CD4-positive, alpha-beta memory T cell (primary cell): Measurements from ENCODE around the gene ETS1. TPM values are rescaled to one million over a fixed set of nuclear protein-coding genes. Genes with fewer than 3 reads are reported as not detected.
A peak's percentile ranks its signal among the peaks of the same experiment; 100 is the strongest.
"Not testable (repeated sequence)": the region's sequence is repeated elsewhere in the genome, so short reads cannot be mapped to it uniquely, and the experiment has no call there.

Source experiments
- CTCF ChIA-PET: fragments of 350-600 bp; sonication (Branson Sonifier 250); formaldehyde crosslinking; loops from one replicate; lab custom pipeline; 2021; ENCODE audit warnings: inconsistent platforms; ENCODE audit not compliant: partially characterized antibody; lab: Charles Lee
- POLR2A ChIA-PET: fragments of 350-600 bp; sonication (Branson Sonifier 250); formaldehyde crosslinking; loops from one replicate; lab custom pipeline; 2021; ENCODE audit not compliant: partially characterized antibody; lab: Charles Lee
- DNase-seq, 5 donors: peaks; one replicate each; pipeline versions ENCODE4 v3.0.0 to v3.0.0-alpha.2; 2020 to 2022; ENCODE audit warnings: mixed read lengths in 1 of 5
- H3K27ac ChIP-seq: one replicate; pipeline ENCODE4 v1.7.0; 2013; ENCODE audit warnings: low read depth, low read length
- H3K27me3 ChIP-seq: 2 replicates; pipeline ENCODE4 v1.7.0; 2013; ENCODE audit warnings: mild to moderate bottlenecking, low read length, moderate library complexity; ENCODE audit not compliant: insufficient read depth
- H3K36me3 ChIP-seq: 2 replicates; pipeline ENCODE4 v1.7.0; 2013; ENCODE audit warnings: mild to moderate bottlenecking, low read length, moderate library complexity; ENCODE audit not compliant: insufficient read depth
- H3K4me1 ChIP-seq: 2 replicates; pipeline ENCODE4 v1.7.0; 2013; ENCODE audit warnings: mild to moderate bottlenecking, low read length, moderate library complexity; ENCODE audit not compliant: insufficient read depth
- H3K4me3 ChIP-seq, 2 donors: one replicate each; pipeline ENCODE4 v1.7.0; 2013; ENCODE audit warnings: low read length in 2 of 2, mild to moderate bottlenecking in 1 of 2
- H3K9me3 ChIP-seq, 2 donors: one replicate each; pipeline ENCODE4 v1.7.0; 2013; ENCODE audit warnings: low read length in 2 of 2, control low read depth in 1 of 2; ENCODE audit not compliant: control insufficient read depth in 1 of 2
- H3K27ac Mint-ChIP-seq, 7 donors: one replicate each; pipeline ENCODE4 v1.8.0; 2020 to 2021; ENCODE audit warnings: mixed read lengths in 7 of 7, mild to moderate bottlenecking in 6 of 7, inconsistent platforms in 3 of 7, moderate library complexity in 3 of 7
- H3K27me3 Mint-ChIP-seq, 2 donors: one replicate each; pipeline ENCODE4 v1.8.0; 2020 to 2021; ENCODE audit warnings: mixed read lengths in 2 of 2
- H3K36me3 Mint-ChIP-seq, 2 donors: one replicate each; pipeline ENCODE4 v1.8.0; 2020 to 2021; ENCODE audit warnings: mixed read lengths in 2 of 2, inconsistent platforms in 1 of 2, mild to moderate bottlenecking in 1 of 2
- H3K4me1 Mint-ChIP-seq, 4 donors: one replicate each; pipeline ENCODE4 v1.8.0; 2020 to 2021; ENCODE audit warnings: mixed read lengths in 4 of 4, mild to moderate bottlenecking in 1 of 4
- H3K4me3 Mint-ChIP-seq, 8 donors: one replicate each; pipeline ENCODE4 v1.8.0; 2020 to 2021; ENCODE audit warnings: mixed read lengths in 8 of 8, mild to moderate bottlenecking in 7 of 8, moderate library complexity in 6 of 8, inconsistent platforms in 3 of 8
- H3K9me3 Mint-ChIP-seq, 8 donors: one replicate each; pipeline ENCODE4 v1.8.0; 2020 to 2021; ENCODE audit warnings: mixed read lengths in 8 of 8, mild to moderate bottlenecking in 5 of 8, inconsistent platforms in 3 of 8, moderate library complexity in 1 of 8
- intact Hi-C: fragments of 100-400 bp; cut with micrococcal nuclease; formaldehyde crosslinking; loops from one replicate; pipeline ENCODE4 v1.15.1; 2023
- polyA plus RNA-seq, 2 donors: library from polyadenylated mRNA; unstranded; fragments of 300-500 nt; fragmentation: Illumina TruSeq; gene quantifications; one replicate each; pipeline ENCODE4 v1.2.3, GENCODE V29; 2021
- total RNA-seq, 2 experiments: library from RNA; stranded (reverse); gene quantifications; one replicate each; pipeline ENCODE4 v1.2.3, GENCODE V29; 2021

ETS1 gene
- total and polyA plus RNA-seq, 4 experiments from 2014 or later = 435 to 761 (median 593) TPM

DNA sequence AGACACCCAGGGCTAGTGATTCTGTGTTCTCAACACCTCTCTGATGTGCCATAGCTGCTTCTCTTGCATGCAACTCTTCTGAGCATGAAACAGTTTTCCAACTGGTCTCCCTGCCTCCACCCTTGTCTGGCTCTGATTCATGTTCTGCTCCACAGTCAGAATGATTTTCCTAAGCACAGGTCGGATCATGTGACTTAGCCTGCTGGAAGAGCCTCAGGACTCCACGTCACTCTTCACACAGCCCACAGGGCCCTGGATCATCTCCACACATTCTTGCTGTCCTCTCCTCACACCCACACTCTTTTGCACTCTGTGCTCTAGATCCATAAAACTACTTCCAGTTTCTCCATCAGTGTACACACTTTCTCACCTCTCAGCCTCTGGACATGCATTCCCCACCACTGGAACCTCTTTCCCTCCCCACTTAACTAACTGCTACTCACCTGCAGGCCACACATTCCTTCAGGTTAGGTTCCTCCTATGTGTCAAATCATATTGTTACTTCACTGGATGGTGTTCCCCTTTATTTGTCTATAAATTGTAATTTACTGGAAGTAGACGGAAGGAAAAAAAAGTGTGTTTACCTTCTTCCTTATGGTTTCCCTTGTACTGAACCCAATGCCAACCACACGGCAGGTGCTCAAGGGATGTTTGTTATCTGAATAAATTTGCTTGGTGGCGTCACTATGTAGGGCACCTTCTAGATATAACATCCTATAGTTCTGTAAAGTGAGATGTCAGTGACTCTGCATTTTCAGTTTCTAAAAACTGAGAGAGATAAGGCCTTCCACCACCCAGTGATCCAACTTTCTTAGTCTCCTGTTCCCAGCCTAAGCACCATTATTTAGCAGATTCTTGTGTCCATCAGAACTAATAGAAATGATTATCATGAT, 133.7 kb downstream of the ETS1 start:
- H3K4me3 ChIP-seq = no peak overlapping the region
- peak overlapping the region in 6 of 8 donors; percentile 3 to 65 (median 12) for H3K4me3 Mint-ChIP-seq
- no peaks in the 10 kb centered on the region for H3K27me3 Mint-ChIP-seq
- CTCF ChIA-PET = no interaction called here
- peak in 3 of 5 donors; percentile 13 to 39 (median 35) for DNase-seq
- peaks cover 0 to 2% (median 0%) of the 10 kb centered on the region in 8 donors for H3K9me3 Mint-ChIP-seq
- H3K27ac ChIP-seq = peak overlapping the region; percentile 14
- H3K4me1 ChIP-seq = peaks cover 45% of the 10 kb centered on the region
- H3K4me1 Mint-ChIP-seq = peaks cover 46 to 69% (median 58%) of the 10 kb centered on the region in 4 donors
- H3K9me3 ChIP-seq = no peaks in the 10 kb centered on the region
- intact Hi-C loops = no loop called here
- POLR2A ChIA-PET = interaction anchor here (0.7 to 1.6 kb wide), 8 partner anchors 10 to 176 kb away, joined by 3 to 8 read pairs (median 4); no protein-coding TSS in a partner anchor
- H3K36me3 ChIP-seq = peaks cover 22% of the 10 kb centered on the region
- H3K27me3 ChIP-seq = no peaks in the 10 kb centered on the region
- peaks cover 37 to 38% of the 10 kb centered on the region in 2 donors for H3K36me3 Mint-ChIP-seq
- peak overlapping the region; percentile 23 to 97 (median 90) for H3K27ac Mint-ChIP-seq

DNA sequence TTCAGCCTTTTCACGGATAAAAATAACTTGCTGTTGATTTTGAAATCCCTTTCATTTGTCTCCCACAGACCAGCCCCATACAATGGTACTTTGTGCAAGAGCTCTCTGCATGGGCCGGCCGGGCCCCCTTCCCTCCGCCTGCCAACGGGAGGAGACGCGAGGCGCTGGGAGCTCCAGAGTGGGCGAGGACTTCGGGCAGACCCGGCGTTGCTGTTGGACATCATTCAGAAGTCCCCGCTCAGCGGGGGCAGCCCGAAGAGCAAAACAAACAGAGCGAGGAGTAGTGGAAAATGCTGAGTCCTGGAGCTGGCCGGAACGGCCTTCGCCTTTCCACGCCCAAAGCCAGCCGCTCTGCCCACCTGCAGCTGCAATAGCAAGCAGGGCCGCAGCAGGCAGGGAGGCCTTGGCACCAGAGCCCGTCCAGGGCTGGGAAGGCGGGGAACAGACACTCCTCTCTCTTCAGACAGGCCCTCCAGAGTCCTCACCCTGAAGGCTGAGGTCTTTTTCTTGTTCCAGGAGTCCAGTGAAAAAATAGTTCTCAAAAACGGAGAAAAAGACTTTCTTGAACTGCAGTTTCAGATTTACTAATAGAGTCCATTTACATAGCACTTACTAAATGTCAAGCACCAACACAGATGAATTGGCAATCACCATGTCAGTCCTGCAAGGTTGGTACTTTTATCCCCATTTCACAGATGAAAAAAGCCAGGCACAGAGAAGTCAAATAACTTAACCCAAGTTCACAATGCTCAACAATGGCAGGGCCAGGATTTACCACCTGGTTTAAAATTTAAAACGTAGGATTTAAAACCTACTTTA, 135.5 kb downstream of the ETS1 start:
- Mint-ChIP-seq H3K27me3 (no peaks in the 10 kb centered on the region), H3K36me3 (peaks cover 20 to 21% of the 10 kb centered on the region in 2 donors), H3K27ac (peak overlapping the region; percentile 12 to 97 (median 80)), H3K4me1 (peaks cover 46 to 62% (median 56%) of the 10 kb centered on the region in 4 donors), H3K4me3 (peak overlapping the region in 1 of 8 donors; percentile 3), H3K9me3 (peaks cover 0 to 4% (median 0%) of the 10 kb centered on the region in 8 donors)
- Histone ChIP-seq H3K27ac (no peak overlapping the region), H3K9me3 (no peaks in the 10 kb centered on the region), H3K4me1 (peaks cover 49% of the 10 kb centered on the region), H3K27me3 (no peaks in the 10 kb centered on the region), H3K36me3 (peaks cover 7% of the 10 kb centered on the region), H3K4me3 (no peak overlapping the region)
- ChIA-PET POLR2A (interaction anchor here (0.7 to 2.6 kb wide), 12 partner anchors 10 to 169 kb away, joined by 3 to 6 read pairs (median 3); no protein-coding TSS in a partner anchor), CTCF (no interaction called here)
- DNase-seq = no peak
- intact Hi-C loops = no loop called here

DNA sequence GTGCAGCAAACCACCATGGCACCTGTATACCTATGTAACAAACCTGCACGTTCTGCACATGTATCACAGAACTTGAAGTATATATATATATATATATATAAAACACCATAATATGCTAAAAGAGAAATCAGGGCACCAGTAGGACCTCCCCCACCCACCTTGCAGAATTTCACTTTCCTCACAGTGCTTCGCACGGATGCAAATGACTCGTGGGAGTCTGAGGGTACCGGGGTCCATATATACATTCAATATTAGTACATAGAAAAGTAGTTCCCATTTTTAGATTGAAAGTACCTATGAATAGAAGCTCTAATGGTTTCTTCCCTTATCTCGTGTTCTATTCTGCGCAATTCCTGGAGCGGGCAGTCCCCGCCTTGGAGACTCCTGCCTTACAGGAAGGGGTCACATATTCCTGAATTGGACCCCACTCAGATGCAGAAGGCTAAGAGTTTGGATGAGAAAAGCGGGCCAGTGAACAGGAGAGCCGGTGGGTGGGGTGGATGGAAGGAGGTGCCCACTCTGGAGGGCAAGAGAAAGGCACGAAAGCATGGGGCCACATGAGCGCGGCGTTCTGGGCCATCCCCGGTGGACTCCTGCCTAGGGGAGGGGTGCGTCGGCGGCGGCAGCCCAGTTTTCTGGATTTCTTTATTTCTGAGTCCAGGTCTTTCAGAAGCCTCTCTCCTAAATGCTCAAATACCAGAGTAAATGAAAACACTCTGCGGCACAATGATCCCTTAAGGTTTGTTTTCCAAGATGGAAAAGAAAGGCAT, 136.3 kb downstream of the ETS1 start:
- Mint-ChIP-seq H3K36me3 (peaks cover 13 to 17% of the 10 kb centered on the region in 2 donors), H3K4me1 (peaks cover 46 to 58% (median 54%) of the 10 kb centered on the region in 4 donors), H3K27me3 (no peaks in the 10 kb centered on the region), H3K27ac (peak overlapping the region in 5 of 7 donors; percentile 46 to 86 (median 69)), H3K9me3 (peaks cover 0 to 7% (median under 1%) of the 10 kb centered on the region in 8 donors), H3K4me3 (peak overlapping the region in 1 of 8 donors; percentile 6)
- CTCF ChIA-PET = no interaction called here
- no peak for DNase-seq
- H3K4me3 ChIP-seq = no peak overlapping the region
- no peaks in the 10 kb centered on the region for H3K9me3 ChIP-seq
- H3K27ac ChIP-seq = no peak overlapping the region
- peaks cover 41% of the 10 kb centered on the region for H3K4me1 ChIP-seq
- intact Hi-C loops = no loop called here
- POLR2A ChIA-PET = interaction anchor here (0.6 to 2.6 kb wide), 4 partner anchors 10 to 128 kb away, joined by 3 to 6 read pairs (median 3); no protein-coding TSS in a partner anchor
- no peaks in the 10 kb centered on the region for H3K36me3 ChIP-seq
- no peaks in the 10 kb centered on the region for H3K27me3 ChIP-seq

DNA sequence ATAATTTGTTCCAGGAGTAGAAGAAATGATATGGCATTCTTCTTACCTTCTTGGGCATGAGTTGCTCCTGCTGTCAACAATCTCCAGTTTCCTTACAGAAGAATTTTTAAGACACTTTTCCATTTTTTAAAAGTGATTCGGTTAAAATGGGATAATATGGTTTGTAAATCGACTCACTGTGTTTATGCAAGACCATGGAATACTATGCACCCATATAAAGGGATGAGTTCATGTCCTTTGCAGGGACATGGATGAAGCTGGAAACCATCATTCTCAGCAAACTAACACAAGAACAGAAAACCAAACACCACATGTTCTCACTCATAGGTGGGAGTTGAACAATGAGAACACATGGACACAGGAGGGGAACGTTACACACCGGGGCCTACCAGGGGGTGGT, 136.9 kb downstream of the ETS1 start:
- H3K36me3 ChIP-seq, H3K4me3 ChIP-seq, H3K27ac ChIP-seq, intact Hi-C loops, H3K27me3 ChIP-seq, H3K9me3 ChIP-seq, DNase-seq, CTCF ChIA-PET, H3K4me3 Mint-ChIP-seq, H3K27me3 Mint-ChIP-seq: not testable (repeated sequence)
- H3K9me3 Mint-ChIP-seq = peaks cover 0 to 11% (median 1%) of the 10 kb centered on the region in 8 donors
- peaks cover 44 to 59% (median 55%) of the 10 kb centered on the region in 4 donors for H3K4me1 Mint-ChIP-seq
- peak overlapping the region in 2 of 7 donors; percentile 60 to 71 for H3K27ac Mint-ChIP-seq
- POLR2A ChIA-PET = interaction anchor here (0.6 to 2.6 kb wide), 3 partner anchors 11 to 160 kb away, joined by 3 to 6 read pairs (median 3); no protein-coding TSS in a partner anchor
- H3K4me1 ChIP-seq = peaks cover 38% of the 10 kb centered on the region
- peaks cover 7 to 12% of the 10 kb centered on the region in 2 donors for H3K36me3 Mint-ChIP-seq

DNA sequence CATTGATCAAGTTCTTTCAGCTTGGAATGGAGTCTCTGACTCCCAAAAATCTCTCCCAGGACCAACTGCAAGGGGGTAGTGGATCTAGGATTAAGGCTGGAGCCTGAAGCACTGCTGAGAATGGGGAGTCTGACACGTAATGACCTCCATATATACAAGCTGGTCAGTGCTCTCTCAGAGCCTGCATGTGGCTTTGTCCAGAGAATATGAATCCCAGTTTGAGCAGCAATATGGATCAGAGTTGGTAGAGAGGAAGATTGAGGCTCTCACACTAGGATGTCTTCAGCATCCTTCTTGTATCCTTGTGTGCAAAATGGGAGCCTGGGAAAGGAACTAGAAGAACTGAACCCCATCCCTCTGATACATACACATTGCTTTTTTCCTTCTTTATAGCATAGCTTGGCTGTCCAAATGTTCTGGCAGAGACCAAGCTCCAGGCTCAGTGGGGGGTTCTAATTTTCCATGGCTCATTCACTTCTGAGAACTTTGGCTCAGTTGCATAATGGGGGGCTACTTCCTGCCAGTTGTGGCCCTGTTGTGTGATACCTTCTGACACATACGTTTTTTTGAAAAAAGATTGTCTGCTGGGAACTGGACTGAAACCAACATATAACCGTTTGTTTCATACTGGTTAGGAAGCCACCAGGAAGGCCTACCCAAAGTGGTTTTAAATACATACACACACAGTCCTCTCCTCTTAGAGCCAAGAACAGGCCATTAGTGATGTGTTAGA, 138.2 kb downstream of the ETS1 start:
- H3K4me1 Mint-ChIP-seq = peaks cover 33 to 48% (median 46%) of the 10 kb centered on the region in 4 donors
- Histone ChIP-seq H3K36me3 (no peaks in the 10 kb centered on the region), H3K4me3 (no peak overlapping the region), H3K9me3 (no peaks in the 10 kb centered on the region), H3K27me3 (no peaks in the 10 kb centered on the region), H3K27ac (no peak overlapping the region), H3K4me1 (peaks cover 25% of the 10 kb centered on the region)
- ChIA-PET CTCF (interaction anchor here (0.9 to 1.1 kb wide), 3 partner anchors 126 to 181 kb away, joined by 3 to 4 read pairs (median 3); no protein-coding TSS in a partner anchor), POLR2A (interaction anchor here (0.8 to 1.8 kb wide), 3 partner anchors 9 to 158 kb away, joined by 3 to 6 read pairs (median 4); no protein-coding TSS in a partner anchor)
- intact Hi-C loops = loop anchor here (2.0 kb wide), 1 partner anchor 26 kb away; no protein-coding TSS in a partner anchor
- DNase-seq = peak in 1 of 5 donors; percentile 14
- no peaks in the 10 kb centered on the region for H3K27me3 Mint-ChIP-seq
- no peak overlapping the region for H3K4me3 Mint-ChIP-seq
- peaks cover 0 to 7% of the 10 kb centered on the region in 2 donors for H3K36me3 Mint-ChIP-seq
- H3K27ac Mint-ChIP-seq = peak overlapping the region in 2 of 7 donors; percentile 31 to 38
- H3K9me3 Mint-ChIP-seq = peaks cover 0 to 16% (median 4%) of the 10 kb centered on the region in 8 donors
